Activated naive CD8-positive, alpha-beta T cell treated with anti-CD3 and anti-CD28 coated beads, Interleukin-2, amount 50 U/mL, for 24 hours (primary cell): ENCODE measurements around the gene WBP2.
"Not testable (repeated sequence)": the region's sequence is repeated elsewhere in the genome, so short reads cannot be mapped to it uniquely, and the experiment has no call there.

ENCODE experiments used
- ATAC-seq: fragments of 150-1000 bp; cut with Tn5 transposase; one replicate; pipeline ENCODE4 v1.10.0; 2021
- DNase-seq: peaks from one replicate; pipeline ENCODE4 v3.0.0; 2021
- H3K27ac Mint-ChIP-seq: one replicate; pipeline ENCODE4 v1.8.0; 2021; ENCODE audit warnings: mild to moderate bottlenecking, mixed read lengths
- H3K27me3 Mint-ChIP-seq: one replicate; pipeline ENCODE4 v1.8.0; 2021; ENCODE audit warnings: mixed read lengths
- H3K36me3 Mint-ChIP-seq: one replicate; pipeline ENCODE4 v1.8.0; 2021; ENCODE audit warnings: low read depth, mixed read lengths
- H3K4me1 Mint-ChIP-seq: one replicate; pipeline ENCODE4 v1.8.0; 2021; ENCODE audit warnings: mixed read lengths
- H3K4me3 Mint-ChIP-seq: one replicate; pipeline ENCODE4 v1.8.0; 2021; ENCODE audit warnings: mild to moderate bottlenecking, moderate library complexity, mixed read lengths
- H3K9me3 Mint-ChIP-seq: one replicate; pipeline ENCODE4 v1.8.0; 2021; ENCODE audit warnings: mixed read lengths

Gene WBP2

DNA sequence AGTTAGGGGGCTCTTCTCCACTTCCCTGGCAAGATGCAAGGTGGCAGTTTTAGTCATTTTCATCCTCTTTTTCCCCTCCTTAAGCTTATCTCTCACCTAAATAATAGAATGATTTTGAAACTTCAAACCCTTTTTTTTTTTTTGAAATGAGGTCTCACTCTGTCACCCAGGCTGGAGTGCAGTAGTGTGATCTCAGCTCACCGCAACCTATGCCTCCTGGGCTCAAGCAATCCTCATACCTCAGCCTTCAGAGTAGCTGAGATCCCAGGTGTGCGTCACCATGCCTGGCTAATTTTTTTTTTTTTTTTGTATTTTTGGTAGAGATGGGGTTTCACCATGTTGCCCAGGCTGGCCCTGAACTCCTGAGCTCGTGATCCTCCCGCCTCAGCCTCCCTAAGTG, 9.8 kb upstream of the WBP2 start:
- ATAC-seq = peak; percentile 11
- not testable (repeated sequence) for H3K9me3 Mint-ChIP-seq, H3K4me3 Mint-ChIP-seq, H3K36me3 Mint-ChIP-seq, DNase-seq, H3K27me3 Mint-ChIP-seq
- peak overlapping the region; percentile 44 for H3K27ac Mint-ChIP-seq
- H3K4me1 Mint-ChIP-seq = peaks cover 21% of the 10 kb centered on the region

DNA sequence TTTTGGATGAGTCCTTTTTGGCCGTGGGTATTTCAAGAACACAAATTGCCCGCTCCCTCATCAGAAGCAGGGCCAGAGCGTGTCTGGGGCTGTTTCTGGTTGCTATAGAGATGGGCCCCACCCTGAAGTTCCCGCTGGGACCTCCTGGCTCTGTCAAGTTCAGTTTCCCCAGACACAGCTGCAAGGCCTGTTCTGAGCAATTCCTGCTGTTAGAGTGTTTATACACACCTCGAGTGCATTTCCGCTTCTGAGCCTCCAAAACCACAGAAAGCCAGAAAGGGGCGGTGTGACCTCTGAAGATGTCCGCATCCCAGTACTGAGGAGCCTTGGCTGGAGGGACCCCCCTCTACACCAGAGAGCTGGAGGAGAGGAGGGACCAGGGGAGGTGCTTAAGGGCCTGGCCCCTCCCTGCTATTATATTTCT, 9.3 kb upstream of the WBP2 start:
- Mint-ChIP-seq H3K4me1 (peaks cover 23% of the 10 kb centered on the region), H3K27me3 (no peaks in the 10 kb centered on the region), H3K27ac (peak overlapping the region; percentile 44), H3K9me3 (no peaks in the 10 kb centered on the region), H3K4me3 (peak overlapping the region; percentile 6), H3K36me3 (no peaks in the 10 kb centered on the region)
- ATAC-seq = peak; percentile 74
- DNase-seq = peak; percentile 46

DNA sequence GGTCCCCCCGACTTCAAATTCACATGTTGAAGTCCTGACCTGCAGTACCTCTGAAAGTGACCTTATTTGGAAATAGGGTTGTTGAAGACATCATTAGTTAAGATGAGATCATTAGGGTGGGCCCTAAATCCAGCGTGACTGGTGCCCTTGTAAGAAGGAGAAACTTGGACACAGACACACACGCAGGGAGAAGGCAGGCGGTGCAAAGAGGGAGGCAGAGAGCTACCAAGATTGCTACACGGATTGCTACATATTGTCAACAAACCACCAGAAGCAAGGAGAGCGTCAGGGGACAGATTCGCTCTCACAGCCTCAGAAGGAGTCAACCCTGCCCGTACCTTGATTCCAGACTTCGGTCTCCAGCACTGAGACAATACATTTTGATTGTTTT, 6.8 kb upstream of the WBP2 start:
- ATAC-seq (no peak), DNase-seq (no peak)
- Mint-ChIP-seq H3K27ac (no peak overlapping the region), H3K27me3 (no peaks in the 10 kb centered on the region), H3K4me3 (no peak overlapping the region), H3K9me3 (no peaks in the 10 kb centered on the region), H3K36me3 (no peaks in the 10 kb centered on the region), H3K4me1 (peaks cover 39% of the 10 kb centered on the region)

DNA sequence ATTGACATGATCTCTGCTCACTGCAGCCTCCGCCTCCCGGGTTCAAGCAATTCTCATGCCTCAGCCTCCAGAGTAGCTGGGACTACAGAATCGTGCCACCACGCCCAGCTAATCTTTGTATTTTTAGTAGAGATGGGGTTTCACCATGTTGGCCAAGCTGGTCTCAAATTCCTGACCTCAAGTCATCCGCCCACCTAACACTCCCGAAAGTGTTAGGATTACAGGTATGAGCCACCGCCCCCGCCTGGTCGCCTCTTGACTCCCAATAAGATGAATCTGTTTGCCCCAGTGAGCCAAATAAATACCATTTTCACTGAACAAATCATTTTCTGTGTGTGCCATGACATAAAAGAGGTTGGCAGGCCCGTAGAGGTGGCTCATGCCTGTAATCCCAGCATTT, 4.2 kb upstream of the WBP2 start:
- H3K4me1 Mint-ChIP-seq = peaks cover 34% of the 10 kb centered on the region
- not testable (repeated sequence) for H3K27ac Mint-ChIP-seq, H3K36me3 Mint-ChIP-seq, H3K4me3 Mint-ChIP-seq, DNase-seq, H3K9me3 Mint-ChIP-seq, H3K27me3 Mint-ChIP-seq, ATAC-seq

DNA sequence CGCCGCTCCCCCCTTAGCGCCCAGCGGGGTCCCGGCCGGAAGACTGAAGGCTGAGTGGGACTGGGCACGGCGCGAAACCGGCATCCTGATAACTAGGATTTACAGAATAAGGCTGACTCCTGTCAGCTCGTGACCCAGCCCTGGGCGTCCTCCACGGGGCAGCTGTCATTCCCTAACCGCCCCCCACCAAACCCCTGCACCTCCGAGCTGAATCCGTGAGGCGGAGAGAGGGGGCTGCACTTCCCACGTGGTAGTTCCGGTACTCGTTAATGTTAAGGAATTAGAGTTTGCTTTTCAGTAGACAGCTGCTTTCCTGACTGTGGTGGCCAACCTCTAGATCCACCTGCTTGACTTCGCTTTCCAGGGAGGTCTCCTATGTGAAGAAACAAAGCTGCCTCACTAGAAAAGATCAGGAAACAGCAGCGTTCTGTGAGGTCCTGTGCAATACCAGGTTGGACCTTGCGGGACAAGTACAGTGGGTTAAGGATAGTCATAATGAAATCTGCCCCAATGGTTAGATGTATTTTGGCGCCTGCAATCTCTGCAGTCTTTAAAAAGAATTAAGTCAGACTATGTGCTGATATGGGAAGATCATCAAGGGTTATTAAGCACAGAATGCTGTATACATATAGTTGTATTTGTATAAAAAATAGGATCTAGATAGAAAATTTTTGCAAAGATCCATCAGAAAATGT, 1.1 kb upstream of the WBP2 start:
- no peaks in the 10 kb centered on the region for H3K9me3 Mint-ChIP-seq
- H3K4me3 Mint-ChIP-seq = no peak overlapping the region
- H3K27ac Mint-ChIP-seq = peak overlapping the region; percentile 90
- DNase-seq (peak; percentile 63), ATAC-seq (no peak)
- H3K4me1 Mint-ChIP-seq = peaks cover 40% of the 10 kb centered on the region
- no peaks in the 10 kb centered on the region for H3K27me3 Mint-ChIP-seq
- H3K36me3 Mint-ChIP-seq = no peaks in the 10 kb centered on the region

DNA sequence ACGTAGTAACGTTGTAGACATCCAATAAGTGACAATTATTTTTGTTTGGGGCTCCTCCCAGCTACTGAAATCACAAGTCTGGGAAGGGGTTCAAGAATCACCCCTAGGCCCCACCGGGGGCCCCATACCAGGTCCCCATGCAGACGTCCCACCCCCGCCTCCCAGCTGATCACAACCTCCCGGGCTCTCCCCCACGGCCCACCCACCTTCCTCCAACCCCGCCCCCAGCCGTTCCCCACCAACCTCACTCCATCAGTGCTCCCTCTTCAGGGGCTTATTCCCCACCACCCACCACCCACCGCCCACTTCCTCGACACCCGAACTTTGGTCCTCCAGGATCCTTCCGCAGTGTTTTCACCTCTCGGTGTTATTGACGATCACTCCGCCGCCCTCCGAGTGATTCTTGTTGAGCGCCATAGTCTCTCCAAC, 240 bp downstream of the WBP2 start:
- Mint-ChIP-seq H3K9me3 (no peaks in the 10 kb centered on the region), H3K4me1 (peaks cover 40% of the 10 kb centered on the region), H3K27ac (no peak overlapping the region), H3K27me3 (no peaks in the 10 kb centered on the region), H3K36me3 (peaks cover under 1% of the 10 kb centered on the region), H3K4me3 (no peak overlapping the region)
- no peak for DNase-seq
- ATAC-seq = no peak

DNA sequence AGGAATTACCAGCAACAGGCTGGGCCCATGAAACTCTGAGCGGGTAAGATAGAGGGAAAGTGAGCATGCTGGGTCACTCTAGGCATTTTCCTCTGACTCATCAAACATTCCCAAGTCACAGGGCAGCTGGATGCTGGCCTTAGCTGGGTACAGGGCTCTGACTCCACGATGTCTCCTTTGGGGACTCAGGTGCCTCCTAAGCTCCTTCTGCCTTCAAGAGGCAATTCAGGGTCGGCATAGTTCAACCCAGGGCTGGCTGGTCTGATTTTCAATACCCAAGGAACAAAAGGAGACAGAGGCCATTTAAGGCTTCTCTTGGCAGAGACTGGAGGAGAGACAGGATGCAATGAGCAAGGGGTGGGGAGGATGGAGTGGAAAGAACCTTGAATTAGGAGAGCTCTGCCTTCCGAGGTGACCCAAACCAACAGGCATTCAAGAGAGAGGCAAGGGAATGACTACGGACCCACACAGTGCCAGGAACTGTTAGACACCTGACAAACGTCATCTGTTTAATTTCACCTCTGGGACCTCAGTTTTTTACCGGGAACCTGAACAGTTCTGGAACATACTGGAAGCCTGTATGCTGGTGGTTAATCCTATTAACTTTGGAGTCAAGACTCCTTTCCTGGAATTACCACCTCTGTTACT, 910 bp downstream of the WBP2 start:
- no peak overlapping the region for H3K4me3 Mint-ChIP-seq
- ATAC-seq (no peak), DNase-seq (no peak)
- no peaks in the 10 kb centered on the region for H3K9me3 Mint-ChIP-seq
- no peaks in the 10 kb centered on the region for H3K27me3 Mint-ChIP-seq
- H3K27ac Mint-ChIP-seq = no peak overlapping the region
- peaks cover 3% of the 10 kb centered on the region for H3K36me3 Mint-ChIP-seq
- peaks cover 36% of the 10 kb centered on the region for H3K4me1 Mint-ChIP-seq

DNA sequence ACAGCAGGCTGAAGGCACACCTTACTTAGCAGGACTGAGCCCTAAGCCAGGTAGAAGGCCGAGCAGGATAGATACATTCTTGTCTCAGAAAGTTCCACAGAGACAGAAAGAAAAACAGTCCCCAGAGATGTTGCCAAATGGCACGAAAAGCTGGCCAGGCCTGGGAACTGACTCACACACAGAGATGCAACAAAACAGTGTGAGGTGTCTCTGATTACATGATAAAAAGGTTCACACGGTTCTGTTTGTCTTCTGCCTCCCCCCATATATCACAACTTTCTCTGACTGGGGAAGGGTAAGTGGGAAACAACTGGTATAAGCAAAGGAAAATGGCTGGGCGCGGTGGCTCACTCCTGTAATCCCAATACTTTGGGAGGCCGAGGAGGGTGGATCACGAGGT, 1.7 kb downstream of the WBP2 start:
- Mint-ChIP-seq H3K4me1 (peaks cover 31% of the 10 kb centered on the region), H3K27ac (no peak overlapping the region), H3K27me3 (no peaks in the 10 kb centered on the region), H3K4me3 (no peak overlapping the region), H3K36me3 (peaks cover 3% of the 10 kb centered on the region), H3K9me3 (no peaks in the 10 kb centered on the region)
- no peak for DNase-seq
- no peak for ATAC-seq

DNA sequence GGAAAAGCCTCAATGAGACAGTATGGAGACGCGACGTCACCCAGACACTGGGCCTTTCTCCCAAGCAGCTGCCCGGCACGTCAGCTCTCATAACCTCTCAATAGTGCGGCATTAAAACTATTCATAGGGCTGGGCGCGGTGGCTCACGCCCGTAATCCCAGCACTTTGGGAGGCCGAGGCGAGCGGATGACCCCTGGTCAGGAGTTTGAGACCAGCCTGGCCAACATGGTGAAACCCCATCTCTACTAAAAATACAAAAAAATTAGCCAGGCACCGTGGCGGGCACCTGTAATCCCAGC, 3.5 kb downstream of the WBP2 start:
- not testable (repeated sequence) for H3K36me3 Mint-ChIP-seq, ATAC-seq, DNase-seq, H3K27me3 Mint-ChIP-seq, H3K27ac Mint-ChIP-seq, H3K4me3 Mint-ChIP-seq, H3K9me3 Mint-ChIP-seq
- H3K4me1 Mint-ChIP-seq = peaks cover 26% of the 10 kb centered on the region

DNA sequence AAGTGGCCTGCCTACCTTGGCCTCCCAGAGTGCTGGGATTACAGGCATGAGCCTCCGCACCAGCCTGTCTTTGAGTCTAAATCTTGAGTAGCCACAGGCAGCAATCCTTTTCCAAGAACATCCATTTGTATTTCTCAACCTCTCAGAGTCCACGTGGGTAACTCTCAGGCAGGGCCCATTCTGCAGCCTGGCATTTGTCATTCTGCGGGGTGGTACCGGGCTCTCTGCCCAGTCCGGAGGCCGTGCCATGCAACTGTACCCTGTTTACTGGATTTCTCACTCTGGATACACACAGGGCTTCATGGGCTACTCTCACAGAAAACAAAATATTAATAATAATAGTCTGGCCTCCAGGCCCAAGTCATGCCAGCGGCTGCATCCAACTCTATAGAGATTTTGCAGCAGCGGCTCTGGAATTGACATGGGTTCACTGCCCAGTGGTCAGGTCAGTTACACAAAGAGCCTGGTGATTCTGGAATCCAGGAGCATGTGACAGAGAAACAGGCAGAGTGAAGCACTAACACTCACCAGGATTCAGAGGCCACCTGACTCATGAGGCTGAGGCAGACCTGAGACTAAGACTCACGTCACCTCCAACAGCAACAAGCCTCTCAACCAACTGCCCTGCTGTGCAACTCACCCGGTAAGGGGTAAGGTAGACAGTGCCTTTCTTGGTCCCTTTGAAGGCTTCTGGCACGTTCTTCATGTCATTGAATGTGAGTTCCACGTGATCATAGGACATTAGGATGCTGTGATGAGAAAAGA, 4.0 kb downstream of the WBP2 start:
- Mint-ChIP-seq H3K27me3 (no peaks in the 10 kb centered on the region), H3K4me3 (no peak overlapping the region), H3K9me3 (no peaks in the 10 kb centered on the region), H3K4me1 (peaks cover 21% of the 10 kb centered on the region), H3K36me3 (peaks cover 5% of the 10 kb centered on the region), H3K27ac (no peak overlapping the region)
- ATAC-seq (no peak), DNase-seq (no peak)

DNA sequence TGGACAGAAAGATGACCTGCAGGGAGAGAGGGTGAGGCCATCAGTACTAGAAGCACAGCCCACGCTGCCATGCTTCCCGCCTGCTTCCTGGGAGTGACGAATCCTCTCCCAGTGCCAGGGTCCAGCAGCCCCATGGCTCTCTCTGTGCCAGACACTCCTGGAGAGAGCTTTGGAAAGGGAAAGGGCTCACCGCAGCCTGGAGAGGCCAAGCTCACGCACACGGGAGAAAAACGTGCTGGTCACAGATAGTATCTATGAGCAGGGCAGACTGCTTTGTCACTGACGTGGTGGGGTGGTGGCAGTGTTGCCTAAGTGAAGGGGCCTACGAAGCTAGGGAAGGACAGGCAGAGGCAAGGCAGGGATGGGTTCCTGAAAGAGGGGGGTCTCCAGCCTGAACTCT, 5.4 kb downstream of the WBP2 start:
- peaks cover 5% of the 10 kb centered on the region for H3K36me3 Mint-ChIP-seq
- no peak overlapping the region for H3K4me3 Mint-ChIP-seq
- DNase-seq (no peak), ATAC-seq (no peak)
- H3K27me3 Mint-ChIP-seq = no peaks in the 10 kb centered on the region
- H3K27ac Mint-ChIP-seq = no peak overlapping the region
- peaks cover 31% of the 10 kb centered on the region for H3K4me1 Mint-ChIP-seq
- no peaks in the 10 kb centered on the region for H3K9me3 Mint-ChIP-seq

DNA sequence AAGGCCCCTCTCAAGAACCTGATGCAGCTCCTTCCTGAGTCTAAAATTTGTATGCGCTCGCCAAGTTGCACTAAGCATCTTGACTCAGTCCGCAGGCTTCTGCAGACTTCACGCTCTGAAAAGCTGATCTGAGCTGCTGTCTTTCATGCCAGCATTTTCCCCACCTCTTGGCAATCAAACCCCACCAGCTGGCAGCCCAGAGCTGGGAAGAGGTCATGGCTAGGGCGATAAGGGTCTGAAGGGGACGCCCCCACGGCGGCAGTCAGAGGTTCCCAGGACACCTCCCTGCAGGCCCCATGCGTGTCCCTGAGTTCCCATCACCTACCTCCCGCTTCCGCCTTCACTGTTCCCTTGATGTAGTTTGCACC, 5.9 kb downstream of the WBP2 start:
- no peak overlapping the region for H3K27ac Mint-ChIP-seq
- no peaks in the 10 kb centered on the region for H3K9me3 Mint-ChIP-seq
- ATAC-seq (no peak), DNase-seq (no peak)
- peaks cover 26% of the 10 kb centered on the region for H3K4me1 Mint-ChIP-seq
- H3K27me3 Mint-ChIP-seq = no peaks in the 10 kb centered on the region
- H3K36me3 Mint-ChIP-seq = peaks cover 5% of the 10 kb centered on the region
- no peak overlapping the region for H3K4me3 Mint-ChIP-seq

DNA sequence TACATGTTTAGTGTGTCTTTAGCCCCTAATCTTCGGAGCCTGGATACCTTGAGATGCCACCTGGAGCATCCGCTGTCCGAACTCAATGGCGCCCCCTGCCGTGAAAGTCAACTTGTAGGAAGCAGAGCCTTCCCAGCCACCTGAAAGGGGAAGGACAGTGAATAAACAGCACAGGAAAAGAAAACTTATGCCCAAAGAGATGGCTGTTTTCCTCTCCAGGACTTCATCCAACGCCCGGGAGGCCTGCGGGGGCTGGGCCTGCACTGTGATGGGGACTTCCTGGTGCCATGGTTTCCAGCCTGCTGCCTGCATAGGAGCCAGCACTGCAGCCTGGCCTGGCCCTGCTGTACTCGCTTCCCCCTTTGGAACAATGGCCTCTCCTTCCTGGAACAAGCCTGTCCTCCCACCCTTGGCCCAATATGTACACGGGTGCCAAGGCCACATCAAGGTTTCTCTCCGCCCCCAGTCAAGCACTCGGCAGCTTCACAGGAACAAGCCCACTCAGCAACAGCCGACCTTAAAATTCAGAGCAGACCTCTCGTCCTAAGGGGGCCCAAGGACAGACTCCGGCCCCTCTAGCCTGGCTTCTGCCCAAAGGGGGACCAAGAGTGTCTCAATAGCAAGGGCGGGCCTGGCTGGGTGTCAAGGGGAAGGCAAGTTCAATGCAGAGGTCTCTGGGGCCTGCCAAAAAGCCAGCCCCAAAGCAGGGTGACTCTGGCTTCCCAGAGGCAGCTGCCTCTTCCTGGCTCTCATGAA, 6.4 kb downstream of the WBP2 start:
- peak; percentile 89 for DNase-seq
- no peak overlapping the region for H3K4me3 Mint-ChIP-seq
- no peaks in the 10 kb centered on the region for H3K9me3 Mint-ChIP-seq
- no peak for ATAC-seq
- H3K36me3 Mint-ChIP-seq = peaks cover 5% of the 10 kb centered on the region
- H3K27me3 Mint-ChIP-seq = no peaks in the 10 kb centered on the region
- no peak overlapping the region for H3K27ac Mint-ChIP-seq
- H3K4me1 Mint-ChIP-seq = peaks cover 25% of the 10 kb centered on the region

DNA sequence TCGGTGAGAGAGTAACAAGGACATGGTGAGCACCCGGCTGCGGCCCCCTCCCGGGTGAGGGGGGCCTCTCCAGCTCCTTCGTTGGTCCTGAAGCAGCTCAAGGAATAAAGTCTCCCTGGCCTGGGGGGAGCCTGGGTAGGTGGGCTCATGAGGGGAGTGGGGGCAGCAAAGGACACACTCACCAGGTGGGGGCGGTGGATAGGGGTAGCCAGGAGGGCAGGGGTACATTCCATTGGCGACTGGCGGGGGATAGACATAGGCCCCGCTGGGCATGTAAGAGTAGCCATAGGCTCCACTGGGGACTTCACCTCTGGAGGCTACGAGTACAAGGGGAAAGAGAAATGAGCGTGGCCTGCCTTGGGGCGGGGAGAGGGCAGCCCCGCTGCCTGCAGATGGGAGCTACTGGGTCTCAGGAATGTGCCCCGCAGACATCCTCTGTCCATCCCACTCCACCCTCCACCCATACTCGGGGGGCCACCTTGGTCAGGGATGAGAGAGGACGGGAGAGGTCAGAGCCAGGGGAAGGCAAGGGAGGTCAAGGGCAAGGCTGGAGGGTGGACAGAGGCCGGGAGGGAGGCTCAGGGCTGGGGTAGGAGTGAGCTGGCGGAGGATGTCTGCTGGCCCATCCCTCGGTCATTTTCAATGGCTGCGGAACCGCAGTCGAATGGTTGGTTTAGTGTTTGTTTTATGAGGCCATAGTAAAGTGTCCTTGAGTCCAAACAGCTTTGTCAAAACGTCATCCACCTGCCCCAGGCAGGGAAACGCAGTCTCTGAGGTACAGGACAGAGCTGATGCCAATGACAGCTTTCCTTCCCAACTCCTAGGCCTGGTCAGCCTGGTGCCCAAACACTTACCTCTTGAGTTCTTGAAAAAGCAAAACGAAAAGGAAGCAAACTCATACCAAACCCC, 7.3 kb downstream of the WBP2 start:
- H3K27ac Mint-ChIP-seq = no peak overlapping the region
- DNase-seq (no peak), ATAC-seq (no peak)
- no peak overlapping the region for H3K4me3 Mint-ChIP-seq
- H3K36me3 Mint-ChIP-seq = peaks cover 5% of the 10 kb centered on the region
- H3K9me3 Mint-ChIP-seq = no peaks in the 10 kb centered on the region
- H3K27me3 Mint-ChIP-seq = no peaks in the 10 kb centered on the region
- H3K4me1 Mint-ChIP-seq = peaks cover 19% of the 10 kb centered on the region
